ENCODE measurements around the gene ZNF880. TPM values are rescaled to one million over a fixed set of nuclear protein-coding genes. Genes with fewer than 3 reads are reported as not detected.
A peak's percentile ranks its signal among the peaks of the same experiment; 100 is the strongest.

Gene ZNF880
- total and polyA plus RNA-seq, 2 of the 8 experiments (the other 6 are each of a cell fraction or from before 2014, with no cell fraction given) = 11.4 to 25.9 TPM

GRCh38 chr19:52397310-52398080, 27.8 kb downstream of the ZNF880 start, which contains the start of gene ZNF528:
Gene ZNF528, plus strand, starts transcription at chr19:52397849. Its CDS starts 4,165 bp downstream, at chr19:52402014.
- H2BK12ac ChIP-seq (ENCODE audit: low read depth, low read length) = no peak within 1 kb of the TSS
- H3K18ac ChIP-seq (ENCODE audit: extremely low read depth, low read length) = no peak within 1 kb of the TSS; the same call in 1 of the 2 replicates
- H3K79me2 ChIP-seq (ENCODE audit: control insufficient read depth in 1 of 2, insufficient read depth in 2 of 2, low read length in 2 of 2) = 0 out of 4 replicates have a peak, but pooled peaks cover 0 to 6% of the 10 kb centered on the region in 2 experiments
- peak within 1 kb of the TSS; percentile 30; the same call in 1 of the 2 replicates for H3K27ac ChIP-seq (ENCODE audit: low read depth, low read length)
- no peaks in the 10 kb centered on the region; the same call in 1 of the 2 replicates for H3K23me2 ChIP-seq (ENCODE audit: low read depth, low read length)
- H3K4me1 ChIP-seq (replicated peaks in 1 of 4; ENCODE audit: control insufficient read depth in 3 of 4, insufficient read depth in 4 of 4, low read length in 3 of 4) = no peaks in the 10 kb centered on the region; a peak in 2 of 7 replicates
- H4K5ac ChIP-seq (ENCODE audit: insufficient read length, low read depth, low read length) = peak within 1 kb of the TSS; percentile 27
- H3K36me3 ChIP-seq (ENCODE audit: control insufficient read depth in 2 of 4, insufficient read depth in 4 of 4, low read length in 3 of 4) = peaks cover 0 to 6% (median 2%) of the 10 kb centered on the region in 4 experiments; a peak in 2 of 8 replicates
- peak in 1 of 2 experiments; percentile 80 for DNase-seq (ENCODE audit: low read depth in 1 of 2, low spot score in 2 of 2)
- WGBS, 2 experiments (ENCODE audit: extremely low coverage in 1 of 2, insufficient coverage in 1 of 2, insufficient read length in 1 of 2, insufficient replicate concordance in 2 of 2, low coverage in 1 of 2, low lambda C conversion rate in 2 of 2, missing lambda C conversion rate in 1 of 2) = 31% methylated on average over 29 of the region's 36 CpGs; no CpG with 5 or more reads in 1 of the 2 experiments
- peak within 1 kb of the TSS; percentile 12 for H3K56ac ChIP-seq (replicated peaks; ENCODE audit: insufficient read length, low read depth, low read length)
- CTCF ChIA-PET (ENCODE audit: partially characterized antibody) = interaction anchor here (0.5 to 2.4 kb wide), 8 partner anchors 53 to 384 kb away, joined by 3 to 7 read pairs (median 4); no protein-coding TSS in a partner anchor
- peak within 1 kb of the TSS; percentile 21 to 71 (median 64) for H3K4me3 ChIP-seq (ENCODE audit: extremely low read depth in 1 of 4, insufficient read depth in 2 of 4, low read depth in 3 of 4, low read length in 4 of 4)
- no peak within 1 kb of the TSS for H3K23ac ChIP-seq (ENCODE audit: insufficient read length)
- H4K91ac ChIP-seq (replicated peaks; ENCODE audit: insufficient read length, low read length) = no peak within 1 kb of the TSS
- H3K4ac ChIP-seq (replicated peaks; ENCODE audit: insufficient read length, low read depth, low read length) = no peak within 1 kb of the TSS
- H3K14ac ChIP-seq (ENCODE audit: insufficient read length) = no peak within 1 kb of the TSS
- no peaks in the 10 kb centered on the region for H4K20me1 ChIP-seq (replicated peaks in 1 of 2; ENCODE audit: control insufficient read depth in 1 of 2, insufficient read depth in 2 of 2, low read length in 2 of 2)
- H3K27me3 ChIP-seq (replicated peaks in 1 of 4; ENCODE audit: control insufficient read depth in 3 of 4, extremely low read depth in 1 of 4, insufficient read depth in 3 of 4, low read length in 3 of 4) = no peaks in the 10 kb centered on the region
- POLR2A ChIA-PET (ENCODE audit: partially characterized antibody) = interaction anchor here (0.6 to 3.0 kb wide), 14 partner anchors 9 to 258 kb away, joined by 3 to 23 read pairs (median 4); partner anchors contain the start of genes ZNF578, ZNF616 and ZNF880
- H4K8ac ChIP-seq (ENCODE audit: extremely low read depth, insufficient read depth, low read length) = no peak within 1 kb of the TSS
- no peak within 1 kb of the TSS for H2BK20ac ChIP-seq (ENCODE audit: low read length)
- no peak within 1 kb of the TSS for H2BK5ac ChIP-seq (ENCODE audit: low read depth, low read length)
- H3K4me2 ChIP-seq (ENCODE audit: insufficient read depth in 1 of 2, low read depth in 2 of 2, low read length in 2 of 2) = peak within 1 kb of the TSS; percentile 56 to 78
- H2AK5ac ChIP-seq (ENCODE audit: low read depth, low read length) = no peak within 1 kb of the TSS
- H2BK15ac ChIP-seq (ENCODE audit: low read length) = no peak within 1 kb of the TSS
- no peak within 1 kb of the TSS for H2BK120ac ChIP-seq (replicated peaks; ENCODE audit: low read depth, low read length)
- no peak for FAIRE-seq
- H3K79me1 ChIP-seq (ENCODE audit: low read depth, low read length) = no peaks in the 10 kb centered on the region
- H3K9me3 ChIP-seq (ENCODE audit: insufficient read depth in 2 of 2, low read depth in 1 of 2, low read length in 1 of 2) = peaks cover 10 to 13% of the 10 kb centered on the region in 2 experiments
- peak within 1 kb of the TSS; percentile 82; the same call in 1 of the 2 replicates for H2AFZ ChIP-seq (ENCODE audit: low read length)
- H3K9ac ChIP-seq (replicated peaks in 1 of 4; ENCODE audit: extremely low read depth in 1 of 4, low read depth in 3 of 4, low read length in 3 of 4) = peak within 1 kb of the TSS in 3 of 4 experiments; percentile 45 to 62 (median 61); a peak in 6 of 7 replicates
- TF ChIP-seq KDM1A (IDR thresholded peaks at IDR 0.05; ENCODE audit: borderline replicate concordance, low read length) (no peak), KDM4A (IDR thresholded peaks at IDR 0.05; ENCODE audit: low read depth, low read length, severe bottlenecking) (peak; percentile 52), HDAC2 (IDR thresholded peaks at IDR 0.05; ENCODE audit: borderline replicate concordance in 1 of 2, low read depth in 2 of 2, low read length in 2 of 2) (no peak), CTCF (IDR thresholded peaks at IDR 0.05; ENCODE audit: control extremely low read depth in 1 of 3, insufficient read depth in 1 of 3, low read depth in 1 of 3, low read length in 3 of 3) (no peak), TEAD4 (IDR thresholded peaks at IDR 0.05; ENCODE audit: low read depth, low read length) (no peak), CHD2 (IDR thresholded peaks at IDR 0.05; ENCODE audit: low read length) (no peak), YY1 (IDR thresholded peaks at IDR 0.05; ENCODE audit: low read depth, low read length) (no peak)

All from H1 (cell line).